Activated CD4-positive, alpha-beta T cell treated with anti-CD3 and anti-CD28 coated beads, Interleukin-2, Interleukin-6, amounts not matched to agents 100 ng/mL and 50 ng/mL, durations not matched to agents 16 hours and 8 hours (primary cell): ENCODE data around the gene SMARCA5.

Source experiments
- DNase-seq: peaks from one replicate; pipeline ENCODE4 v3.0.0-alpha.2; 2020

Gene SMARCA5

GRCh38 chr4:143538979-143539669, 25.6 kb downstream of the SMARCA5 start:
- DNase-seq, result no peak

- no peak for DNase-seq
These were observed 26.1 kb downstream of the SMARCA5 start for GRCh38 chr4:143539670-143540023.

- no peak for DNase-seq
These were observed 36.4 kb downstream of the SMARCA5 start for GRCh38 chr4:143549928-143550327.

- DNase-seq, result peak; percentile 22
These were observed 41.5 kb downstream of the SMARCA5 start for GRCh38 chr4:143554728-143555597.

- DNase-seq, result no peak
These were observed 42.2 kb downstream of the SMARCA5 start for GRCh38 chr4:143555676-143556075.

GRCh38 chr4:143558286-143558685, 44.8 kb downstream of the SMARCA5 start:
- no peak for DNase-seq

GRCh38 chr4:143558823-143559756, 45.6 kb downstream of the SMARCA5 start:
- peak; percentile 65 for DNase-seq

- DNase-seq, result peak; percentile 2
These were observed 46.2 kb downstream of the SMARCA5 start for GRCh38 chr4:143559757-143560147.

- no peak for DNase-seq
These were observed 51.0 kb downstream of the SMARCA5 start for GRCh38 chr4:143564472-143564871.

- DNase-seq, result no peak
These were observed 61.8 kb downstream of the SMARCA5 start for GRCh38 chr4:143575331-143575730.

- no peak for DNase-seq
These were observed 67.9 kb downstream of the SMARCA5 start for GRCh38 chr4:143581331-143581946.

GRCh38 chr4:143585548-143585947, 72.0 kb downstream of the SMARCA5 start:
- DNase-seq, result no peak

GRCh38 chr4:143586080-143586479, 72.6 kb downstream of the SMARCA5 start:
- no peak for DNase-seq

- no peak for DNase-seq
These were observed 74.2 kb downstream of the SMARCA5 start for GRCh38 chr4:143587703-143588102.

GRCh38 chr4:143597276-143597675, 83.8 kb downstream of the SMARCA5 start:
- DNase-seq, result no peak

- DNase-seq, result no peak
These were observed 85.3 kb downstream of the SMARCA5 start for GRCh38 chr4:143598816-143599215.

GRCh38 chr4:143599827-143600226, 86.3 kb downstream of the SMARCA5 start:
- no peak for DNase-seq

GRCh38 chr4:143606480-143606879, 93.0 kb downstream of the SMARCA5 start:
- no peak for DNase-seq
